Stimulated activated CD8-positive, alpha-beta memory T cell treated with anti-CD3 and anti-CD28 coated beads, Interleukin-7, amount 100 ng/mL, for 48 hours (primary cell): Measurements from ENCODE around the gene GMDS.

Experiments used
- DNase-seq, 2 donors: peaks; one replicate each; pipeline ENCODE4 v3.0.0-alpha.2; 2020; ENCODE audit warnings: low read depth in 1 of 2; ENCODE audit errors: extremely low read depth in 1 of 2

GMDS gene

GRCh38 chr6:2007165-2007564 lies 238.2 kb downstream of the GMDS start:
- DNase-seq = no peak

- DNase-seq = no peak
Observed at GRCh38 chr6:2004888-2005287, 240.5 kb downstream of the GMDS start.

- DNase-seq = no peak
Observed at GRCh38 chr6:2000962-2001361, 244.4 kb downstream of the GMDS start.

- DNase-seq = no peak
Observed at GRCh38 chr6:1997702-1998101, 247.7 kb downstream of the GMDS start.

- no peak for DNase-seq
Observed at GRCh38 chr6:1995636-1996035, 249.8 kb downstream of the GMDS start.

- DNase-seq = no peak
Observed at GRCh38 chr6:1993042-1993441, 252.4 kb downstream of the GMDS start.

- DNase-seq = no peak
Observed at GRCh38 chr6:1991332-1991878, 254.0 kb downstream of the GMDS start.

- DNase-seq = no peak
Observed at GRCh38 chr6:1988843-1989242, 256.6 kb downstream of the GMDS start.

- no peak for DNase-seq
Observed at GRCh38 chr6:1987640-1988039, 257.8 kb downstream of the GMDS start.

- no peak for DNase-seq
Observed at GRCh38 chr6:1986454-1987243, 258.8 kb downstream of the GMDS start.

- no peak for DNase-seq
Observed at GRCh38 chr6:1984346-1984994, 260.9 kb downstream of the GMDS start.

GRCh38 chr6:1983850-1984249 lies 261.6 kb downstream of the GMDS start:
- DNase-seq = no peak

- DNase-seq = no peak
Observed at GRCh38 chr6:1972962-1973361, 272.4 kb downstream of the GMDS start.

GRCh38 chr6:1971612-1972011 lies 273.8 kb downstream of the GMDS start:
- DNase-seq = no peak

GRCh38 chr6:1970151-1970561 lies 275.2 kb downstream of the GMDS start:
- no peak for DNase-seq

GRCh38 chr6:1966713-1967112 lies 278.7 kb downstream of the GMDS start:
- DNase-seq = no peak

- DNase-seq = no peak
Observed at GRCh38 chr6:1965596-1966224, 279.7 kb downstream of the GMDS start.

GRCh38 chr6:1963596-1963995 lies 281.8 kb downstream of the GMDS start:
- DNase-seq = no peak

GRCh38 chr6:1962201-1962600 lies 283.2 kb downstream of the GMDS start:
- no peak for DNase-seq

- no peak for DNase-seq
Observed at GRCh38 chr6:1960486-1961142, 284.8 kb downstream of the GMDS start.

GRCh38 chr6:1958257-1958656 lies 287.1 kb downstream of the GMDS start:
- DNase-seq = no peak
